ENCODE results near the gene CNTRL.

The CNTRL gene

GRCh38 chr9:121183666-121184423 is 109.1 kb downstream of the CNTRL start:
- DNase-seq: no peak

- DNase-seq: no peak
Observed at GRCh38 chr9:121184463-121184862, 109.7 kb downstream of the CNTRL start.

GRCh38 chr9:121185178-121185745 is 110.5 kb downstream of the CNTRL start:
- no peak for DNase-seq

- DNase-seq: no peak
Observed at GRCh38 chr9:121185774-121186403, 111.1 kb downstream of the CNTRL start.

- no peak for DNase-seq
Observed at GRCh38 chr9:121187636-121188305, 113.0 kb downstream of the CNTRL start.

- DNase-seq: no peak
Observed at GRCh38 chr9:121189006-121189405, 114.3 kb downstream of the CNTRL start.

GRCh38 chr9:121189660-121190059 is 114.9 kb downstream of the CNTRL start:
- no peak for DNase-seq

GRCh38 chr9:121191235-121191634 is 116.5 kb downstream of the CNTRL start:
- no peak for DNase-seq

GRCh38 chr9:121192518-121192917 is 117.8 kb downstream of the CNTRL start:
- DNase-seq: no peak

GRCh38 chr9:121192959-121193640 is 118.3 kb downstream of the CNTRL start:
- no peak for DNase-seq

- DNase-seq: no peak
Observed at GRCh38 chr9:121194730-121195129, 120.0 kb downstream of the CNTRL start.

- no peak for DNase-seq
Observed at GRCh38 chr9:121196389-121196788, 121.6 kb downstream of the CNTRL start.

GRCh38 chr9:121197132-121197531 is 122.4 kb downstream of the CNTRL start:
- DNase-seq: no peak

GRCh38 chr9:121198512-121199042 is 123.8 kb downstream of the CNTRL start:
- no peak for DNase-seq

- DNase-seq: no peak
Observed at GRCh38 chr9:121199921-121200320, 125.2 kb downstream of the CNTRL start.

GRCh38 chr9:121200356-121200755 is 125.6 kb downstream of the CNTRL start:
- no peak for DNase-seq

- DNase-seq: no peak
Observed at GRCh38 chr9:121201045-121201737, 126.4 kb downstream of the CNTRL start.

- DNase-seq: peak; percentile 95
Observed at GRCh38 chr9:121201738-121202533, 127.2 kb downstream of the CNTRL start, which contains the start of gene RAB14. TSS of gene RAB14 (minus strand) at chr9:121201869. CDS start at chr9:121193412, 8,457 bp downstream.

GRCh38 chr9:121204121-121204520 is 129.4 kb downstream of the CNTRL start:
- DNase-seq: no peak

GRCh38 chr9:121204611-121205010 is 129.9 kb downstream of the CNTRL start:
- no peak for DNase-seq
